OCI-LY1 (cell line): Measurements from ENCODE around the gene MAMDC2.

Source experiments
- CTCF ChIP-seq: fragments of 200-600 bp; sonication (generic), shearing (Covaris generic); IDR thresholded peaks from 2 replicates; pipeline ENCODE4 v1.5.1; 2017; ENCODE audit warnings: mild to moderate bottlenecking, antibody characterized with exemption, low read length, moderate library complexity, mixed read lengths
- EZH2 ChIP-seq: fragments of 200-600 bp; sonication (generic), shearing (Covaris generic); IDR thresholded peaks from 2 replicates; pipeline ENCODE4 v1.8.0; 2017; ENCODE audit warnings: borderline replicate concordance, mixed run types, mild to moderate bottlenecking, antibody characterized with exemption, low read length, moderate library complexity, mixed read lengths

- TF ChIP-seq CTCF (no peak), EZH2 (no peak)
These were observed 103.5 kb downstream of the MAMDC2 start for GRCh38 chr9:70147196-70147595.
